Right cardiac atrium (tissue), 5 donors: ENCODE measurements around the gene APCDD1. TPM values are rescaled to one million over a fixed set of nuclear protein-coding genes. Genes with fewer than 3 reads are reported as not detected.
A peak's percentile ranks its signal among the peaks of the same experiment; 100 is the strongest.

Source experiments
- ATAC-seq, 2 donors: fragments of 200-7000 bp; cut with Tn5 transposase; one replicate each; pipeline versions ENCODE4 v1.8.0 to v1.9.1; 2020; ENCODE audit warnings: moderate library complexity in 2 of 2, mild to moderate bottlenecking in 1 of 2
- DNase-seq, 3 donors: peaks; one replicate each; pipeline ENCODE4 v3.0.0-alpha.2; 2020
- H3K27ac ChIP-seq: one replicate; pipeline ENCODE4 v1.5.1; 2013; ENCODE audit warnings: mild to moderate bottlenecking, low read length, control low read depth, moderate library complexity
- H3K27me3 ChIP-seq: one replicate; pipeline ENCODE4 v1.6.1; 2013; ENCODE audit not compliant: control insufficient read depth, insufficient read depth
- H3K4me1 ChIP-seq: one replicate; pipeline ENCODE4 v1.6.1; 2013; ENCODE audit warnings: low read length; ENCODE audit not compliant: control insufficient read depth, insufficient read depth
- H3K4me3 ChIP-seq: one replicate; pipeline ENCODE4 v1.5.1; 2013; ENCODE audit warnings: low read length, control low read depth
- H3K9me3 ChIP-seq: one replicate; pipeline ENCODE4 v1.6.1; 2013; ENCODE audit warnings: low read length; ENCODE audit not compliant: control insufficient read depth
- WGBS: extraction: QIAGEN DNeasy Blood & Tissue Kit; methylation state at CpG from one replicate; pipeline ENCODE4 v1.1.7; 2013; 5-methylcytosine and 5-hydroxymethylcytosine counted together
- intact Hi-C, 4 donors: fragments of 100-400 bp; cut with DNase I; formaldehyde crosslinking; loops; one replicate each; pipeline versions ENCODE4 v1.11.0 to v1.14.0; 2022 to 2023
- polyA plus RNA-seq: library from polyadenylated mRNA; stranded (reverse); fragments of 200-250 nt; gene quantifications from one replicate; pipeline ENCODE4 v1.2.3, GENCODE V29; 2013
- total RNA-seq, 4 donors: library from RNA; stranded (reverse); fragmentation: NEBNext Ultra II Directional; extraction: Animal tissue kit (Norgen Biotek cat#: 25700); gene quantifications; one replicate each; pipeline ENCODE4 v1.2.1, GENCODE V29; 2021
- donor health status: healthy with polysubstance abuse.
- donor health status: DM: no; HTN: yes; CAD: no.
- donor health status: DM: no; HTN: no; CAD: no.
- donor health status: DM: no; HTN: yes; CAD: no; lungs with severe emphysema.
- donor health status: DM: yes; HTN: yes; CAD: no.

Gene APCDD1
- total and polyA plus RNA-seq, 5 donors = 18.2 to 76.1 (median 48.0) TPM

- DNase-seq = no peak
- peak; percentile 13 to 15 for ATAC-seq
- intact Hi-C loops = loop anchor here in 1 of 4 donors (2.0 kb wide), 1 partner anchor 549 kb away; no protein-coding TSS in a partner anchor
- Histone ChIP-seq H3K4me1 (peaks cover 4% of the 10 kb centered on the region), H3K27me3 (no peaks in the 10 kb centered on the region), H3K9me3 (no peaks in the 10 kb centered on the region), H3K4me3 (no peak overlapping the region), H3K27ac (peak overlapping the region; percentile 56)
- WGBS = 66% methylated on average over 2 of the region's 2 CpGs
Measured at GRCh38 chr18:10519366-10519765, 64.9 kb downstream of the APCDD1 start.

- Histone ChIP-seq H3K4me3 (no peak overlapping the region), H3K27me3 (no peaks in the 10 kb centered on the region), H3K9me3 (no peaks in the 10 kb centered on the region), H3K27ac (no peak overlapping the region), H3K4me1 (peaks cover 4% of the 10 kb centered on the region)
- DNase-seq (peak; percentile 88 to 93 (median 90)), ATAC-seq (peak; percentile 85 to 87)
- intact Hi-C loops = loop anchor here (2.0 to 5.0 kb wide), 3 partner anchors 547 to 549 kb away; no protein-coding TSS in a partner anchor
- 24% methylated on average over 17 of the region's 17 CpGs for WGBS
Measured at GRCh38 chr18:10519999-10520935, 65.8 kb downstream of the APCDD1 start.

GRCh38 chr18:10521566-10521965, 67.1 kb downstream of the APCDD1 start:
- H3K4me3 ChIP-seq = no peak overlapping the region
- no peak for DNase-seq
- no peak overlapping the region for H3K27ac ChIP-seq
- no peaks in the 10 kb centered on the region for H3K27me3 ChIP-seq
- 79% methylated on average over 8 of the region's 8 CpGs for WGBS
- no peak for ATAC-seq
- peaks cover 4% of the 10 kb centered on the region for H3K4me1 ChIP-seq
- H3K9me3 ChIP-seq = no peaks in the 10 kb centered on the region
- intact Hi-C loops = loop anchor here in 3 of 4 donors (2.0 to 5.0 kb wide), 2 partner anchors 549 kb away; no protein-coding TSS in a partner anchor

GRCh38 chr18:10522574-10522973, 68.1 kb downstream of the APCDD1 start:
- H3K4me1 ChIP-seq = peaks cover 4% of the 10 kb centered on the region
- H3K27me3 ChIP-seq = no peaks in the 10 kb centered on the region
- no peaks in the 10 kb centered on the region for H3K9me3 ChIP-seq
- ATAC-seq (no peak), DNase-seq (no peak)
- intact Hi-C loops = loop anchor here in 2 of 4 donors (5.0 kb wide), 1 partner anchor 550 kb away; no protein-coding TSS in a partner anchor
- WGBS = 74% methylated on average over 2 of the region's 2 CpGs
- H3K27ac ChIP-seq = no peak overlapping the region
- H3K4me3 ChIP-seq = no peak overlapping the region

GRCh38 chr18:10523544-10523943, 69.1 kb downstream of the APCDD1 start:
- no peaks in the 10 kb centered on the region for H3K27me3 ChIP-seq
- H3K4me3 ChIP-seq = no peak overlapping the region
- 81% methylated on average over 4 of the region's 4 CpGs for WGBS
- H3K27ac ChIP-seq = no peak overlapping the region
- H3K4me1 ChIP-seq = peaks cover 4% of the 10 kb centered on the region
- DNase-seq (no peak), ATAC-seq (no peak)
- intact Hi-C loops = loop anchor here in 2 of 4 donors (5.0 kb wide), 1 partner anchor 551 kb away; no protein-coding TSS in a partner anchor
- no peaks in the 10 kb centered on the region for H3K9me3 ChIP-seq

GRCh38 chr18:10524507-10525370, 70.3 kb downstream of the APCDD1 start:
- DNase-seq (no peak), ATAC-seq (no peak)
- peaks cover 2% of the 10 kb centered on the region for H3K4me1 ChIP-seq
- intact Hi-C loops = loop anchor here in 2 of 4 donors (5.0 kb wide), 1 partner anchor 552 kb away; no protein-coding TSS in a partner anchor
- no peaks in the 10 kb centered on the region for H3K27me3 ChIP-seq
- H3K9me3 ChIP-seq = no peaks in the 10 kb centered on the region
- H3K27ac ChIP-seq = no peak overlapping the region
- 57% methylated on average over 11 of the region's 11 CpGs for WGBS
- peak overlapping the region; percentile 28 for H3K4me3 ChIP-seq

GRCh38 chr18:10525371-10525691, 70.9 kb downstream of the APCDD1 start:
- intact Hi-C loops = no loop called here
- Histone ChIP-seq H3K4me3 (peak overlapping the region; percentile 28), H3K27ac (no peak overlapping the region), H3K9me3 (no peaks in the 10 kb centered on the region), H3K27me3 (no peaks in the 10 kb centered on the region), H3K4me1 (peaks cover 2% of the 10 kb centered on the region)
- WGBS = 56% methylated on average over 7 of the region's 7 CpGs
- no peak for DNase-seq
- no peak for ATAC-seq

GRCh38 chr18:10525697-10526560, 71.5 kb downstream of the APCDD1 start, which contains the start of gene NAPG:
TSS of gene NAPG (plus strand) at chr18:10526027. CDS start at chr18:10526103, 76 bp downstream.
- Histone ChIP-seq H3K27ac (peak within 1 kb of the TSS; percentile 81), H3K27me3 (no peaks in the 10 kb centered on the region), H3K4me3 (peak within 1 kb of the TSS; percentile 83), H3K9me3 (no peaks in the 10 kb centered on the region), H3K4me1 (peaks cover 2% of the 10 kb centered on the region)
- peak; percentile 94 to 96 for ATAC-seq
- under 1% methylated on average over 68 of the region's 68 CpGs for WGBS
- DNase-seq = peak; percentile 96 to 98 (median 98)
- intact Hi-C loops = no loop called here

GRCh38 chr18:10526561-10526949, 72.1 kb downstream of the APCDD1 start:
- WGBS = 8% methylated on average over 11 of the region's 11 CpGs
- peak in 1 of 2 donors; percentile 13 for ATAC-seq
- peak overlapping the region; percentile 83 for H3K4me3 ChIP-seq
- H3K27ac ChIP-seq = peak overlapping the region; percentile 81
- peaks cover 2% of the 10 kb centered on the region for H3K4me1 ChIP-seq
- no peaks in the 10 kb centered on the region for H3K27me3 ChIP-seq
- no peak for DNase-seq
- intact Hi-C loops = no loop called here
- H3K9me3 ChIP-seq = no peaks in the 10 kb centered on the region

- ATAC-seq (no peak), DNase-seq (no peak)
- no peaks in the 10 kb centered on the region for H3K27me3 ChIP-seq
- peaks cover 2% of the 10 kb centered on the region for H3K4me1 ChIP-seq
- H3K27ac ChIP-seq = no peak overlapping the region
- no peak overlapping the region for H3K4me3 ChIP-seq
- no peaks in the 10 kb centered on the region for H3K9me3 ChIP-seq
- 58% methylated on average over 3 of the region's 3 CpGs for WGBS
- intact Hi-C loops = no loop called here
Measured at GRCh38 chr18:10528439-10528838, 74.0 kb downstream of the APCDD1 start.
